NCI-H524 (cell line): ENCODE measurements around the gene MESP2.

ENCODE experiments used
- DNase-seq, 2 experiments: peaks; one replicate each; lab custom pipeline; 2025; lab: John Stamatoyannopoulos, UW

MESP2 gene

DNA sequence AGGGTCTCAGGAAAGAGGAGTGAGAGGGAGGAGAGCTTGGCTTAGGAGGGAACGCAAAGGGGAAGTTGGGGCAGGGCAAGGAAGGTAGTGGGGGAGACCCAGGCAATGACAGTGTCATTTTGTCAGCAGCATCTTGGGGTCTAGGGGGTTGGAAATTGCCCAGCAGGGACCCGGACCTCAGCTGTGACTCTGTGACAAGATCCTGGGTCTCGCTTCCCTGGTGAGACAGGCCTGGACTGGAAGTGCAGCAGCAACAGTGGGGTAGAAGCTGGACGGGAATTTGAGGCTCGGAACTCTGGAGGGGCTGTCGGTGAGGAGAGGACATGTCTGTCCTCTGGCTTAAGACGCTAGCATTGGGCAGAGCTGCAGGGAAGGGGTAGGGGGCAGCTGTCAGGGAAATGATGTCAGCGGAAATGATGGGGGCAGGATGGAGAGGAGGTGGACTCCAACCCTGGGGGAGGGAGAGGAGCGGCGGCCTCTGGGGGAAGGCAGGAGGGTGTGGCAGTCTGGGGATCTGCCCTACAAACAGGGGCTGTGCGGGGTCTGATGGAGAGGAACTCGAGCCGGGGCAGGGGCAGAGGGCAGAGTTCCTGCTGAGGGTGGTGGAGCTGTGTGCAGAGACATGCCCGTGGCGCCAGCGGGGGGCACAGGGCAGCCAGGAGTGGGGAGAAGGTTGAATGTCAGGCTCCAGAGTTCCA, 26.2 kb downstream of the MESP2 start:
- DNase-seq: no peak

DNA sequence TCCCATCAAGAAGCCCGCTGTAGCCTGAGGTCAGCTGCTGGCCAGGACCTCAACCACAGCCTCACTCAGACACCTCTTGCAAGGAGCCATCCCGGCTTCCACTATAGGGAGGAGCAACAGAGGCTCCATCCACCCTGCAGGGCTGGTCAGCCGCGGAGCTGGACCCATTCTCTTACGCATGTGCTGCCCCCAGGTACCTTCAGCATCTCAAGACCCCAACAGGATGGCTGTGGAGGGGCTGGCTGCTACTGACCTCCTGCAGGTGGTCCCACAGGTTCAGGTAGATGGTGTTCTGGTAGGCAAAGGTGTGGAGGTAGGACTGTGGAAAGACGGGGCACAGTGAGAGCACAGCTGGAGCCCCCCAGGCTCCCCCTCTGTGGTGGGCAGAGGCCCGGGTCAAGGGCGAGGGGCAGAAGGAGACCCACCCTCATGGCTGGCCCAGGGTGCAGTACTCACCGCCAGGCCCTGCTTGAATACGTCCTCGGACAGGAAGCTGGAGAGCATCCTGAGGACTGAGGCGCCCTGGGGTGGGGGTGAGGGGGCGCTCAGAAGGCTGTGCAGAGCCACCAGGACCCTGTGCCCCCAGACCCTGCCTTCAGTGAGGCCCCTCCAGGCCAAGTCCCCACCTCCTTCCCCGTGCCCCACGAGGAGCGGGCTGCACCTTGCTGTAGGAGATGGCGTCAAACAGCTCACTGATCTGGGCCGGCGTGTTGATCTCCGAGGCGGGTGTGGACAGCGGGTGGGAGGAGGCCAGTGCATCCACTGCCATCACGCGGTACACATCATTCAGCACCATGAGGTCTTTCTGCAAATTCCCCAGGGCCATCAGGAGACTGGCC, 27.1 kb downstream of the MESP2 start:
- no peak for DNase-seq

DNA sequence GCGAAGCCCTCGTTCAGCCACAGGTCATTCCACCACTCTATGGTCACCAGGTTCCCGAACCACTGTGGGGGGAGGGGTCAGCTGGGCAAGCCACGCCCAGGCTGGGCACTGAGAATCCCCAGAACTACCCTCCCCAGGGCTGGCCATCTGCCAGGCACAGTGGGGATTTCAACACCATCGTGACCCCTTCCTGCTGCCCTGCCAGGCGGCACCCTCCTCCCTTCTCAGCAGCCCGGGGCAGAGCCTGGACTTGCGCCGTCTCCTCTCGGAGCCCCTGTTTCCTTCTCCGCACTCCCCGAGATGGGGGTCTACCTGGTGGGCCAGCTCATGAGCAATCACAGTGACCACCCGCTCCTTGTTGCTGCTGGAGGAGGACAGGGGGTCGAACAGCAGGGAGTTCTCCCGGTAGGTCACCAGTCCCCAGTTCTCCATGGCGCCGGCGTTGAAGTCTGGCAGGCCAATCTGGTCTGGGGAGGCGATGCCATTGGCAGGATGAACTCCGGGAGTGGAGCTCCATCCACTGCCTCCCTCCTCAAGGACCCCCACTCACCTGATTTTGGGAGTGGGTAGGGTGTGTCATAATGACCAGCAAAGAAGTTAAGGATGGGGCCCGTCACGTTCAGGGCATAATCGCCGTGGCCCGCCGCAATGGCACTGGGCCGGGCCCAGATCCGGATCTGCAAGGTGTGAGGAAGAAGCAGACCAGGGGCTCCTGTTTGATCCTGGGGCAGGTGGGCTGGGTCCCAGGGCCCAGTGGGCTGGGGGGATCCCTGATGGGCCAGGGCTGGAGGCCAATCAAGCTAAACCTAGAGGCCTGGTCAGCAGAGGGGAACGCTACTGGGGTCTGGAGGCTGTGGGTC, 28.0 kb downstream of the MESP2 start:
- no peak for DNase-seq

DNA sequence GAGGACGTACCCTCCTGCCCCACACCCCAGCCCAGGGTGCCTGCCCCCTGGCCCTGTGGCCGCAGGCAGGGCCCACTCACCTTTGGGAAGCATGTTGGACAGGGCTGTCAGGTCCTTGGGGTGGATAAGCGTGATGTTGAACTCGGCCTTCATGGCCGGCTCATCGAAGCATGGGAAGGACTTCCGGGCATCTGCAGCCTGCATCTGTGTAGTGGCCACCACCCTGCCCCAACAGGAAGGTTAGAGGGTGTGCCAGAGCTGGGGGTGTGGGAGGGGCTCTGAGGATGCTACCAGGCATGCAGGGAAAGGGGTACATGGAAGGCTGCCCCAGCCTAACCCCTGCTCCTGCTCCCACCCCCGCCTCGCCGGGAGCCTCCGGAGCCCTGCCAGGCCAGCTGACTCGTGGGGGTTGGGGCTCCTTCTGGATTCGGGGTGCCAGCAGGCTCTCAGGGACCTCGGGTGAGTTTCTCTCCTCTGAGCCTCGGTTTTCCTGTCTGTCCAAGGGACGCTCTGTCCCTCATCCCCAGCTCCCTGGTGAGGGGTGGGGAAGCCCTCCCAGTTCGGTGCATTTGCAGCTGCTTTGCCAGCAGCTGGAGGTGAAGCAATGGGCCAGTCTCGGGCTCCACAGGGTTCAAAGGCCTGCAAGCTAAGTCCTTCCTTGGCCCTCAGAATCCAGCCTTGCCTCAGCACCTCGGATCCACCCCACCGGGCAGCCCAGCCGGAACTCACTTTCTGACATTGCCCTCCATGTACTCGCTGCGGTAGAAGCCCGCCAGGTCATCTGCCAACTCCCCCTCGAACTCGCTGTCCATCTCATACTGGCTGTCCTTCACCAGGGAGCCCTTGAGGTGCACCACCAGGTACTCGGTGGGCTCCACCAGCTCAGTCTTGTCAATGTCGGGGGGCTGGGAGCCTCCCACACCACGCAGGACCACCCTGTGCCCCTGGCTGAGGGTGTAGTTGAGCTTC, 29.4 kb downstream of the MESP2 start:
- DNase-seq: no peak

DNA sequence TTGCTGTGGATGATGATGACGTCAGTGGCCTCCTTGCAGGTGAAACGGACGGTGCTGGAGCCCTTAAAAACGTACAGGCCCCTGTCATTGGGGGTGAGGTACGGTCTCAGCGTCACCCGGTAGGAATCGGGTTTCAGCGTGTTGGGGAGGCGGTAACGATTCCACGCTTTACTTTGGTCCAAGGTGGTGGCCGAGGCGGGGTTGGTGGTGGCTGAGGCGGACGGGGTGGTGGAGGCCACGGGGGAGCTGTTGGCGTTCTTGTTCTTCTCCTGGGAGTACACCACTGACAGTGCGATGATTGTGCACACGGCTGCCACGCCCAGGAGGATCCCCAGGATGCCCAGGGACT, 30.1 kb downstream of the MESP2 start:
- no peak for DNase-seq

DNA sequence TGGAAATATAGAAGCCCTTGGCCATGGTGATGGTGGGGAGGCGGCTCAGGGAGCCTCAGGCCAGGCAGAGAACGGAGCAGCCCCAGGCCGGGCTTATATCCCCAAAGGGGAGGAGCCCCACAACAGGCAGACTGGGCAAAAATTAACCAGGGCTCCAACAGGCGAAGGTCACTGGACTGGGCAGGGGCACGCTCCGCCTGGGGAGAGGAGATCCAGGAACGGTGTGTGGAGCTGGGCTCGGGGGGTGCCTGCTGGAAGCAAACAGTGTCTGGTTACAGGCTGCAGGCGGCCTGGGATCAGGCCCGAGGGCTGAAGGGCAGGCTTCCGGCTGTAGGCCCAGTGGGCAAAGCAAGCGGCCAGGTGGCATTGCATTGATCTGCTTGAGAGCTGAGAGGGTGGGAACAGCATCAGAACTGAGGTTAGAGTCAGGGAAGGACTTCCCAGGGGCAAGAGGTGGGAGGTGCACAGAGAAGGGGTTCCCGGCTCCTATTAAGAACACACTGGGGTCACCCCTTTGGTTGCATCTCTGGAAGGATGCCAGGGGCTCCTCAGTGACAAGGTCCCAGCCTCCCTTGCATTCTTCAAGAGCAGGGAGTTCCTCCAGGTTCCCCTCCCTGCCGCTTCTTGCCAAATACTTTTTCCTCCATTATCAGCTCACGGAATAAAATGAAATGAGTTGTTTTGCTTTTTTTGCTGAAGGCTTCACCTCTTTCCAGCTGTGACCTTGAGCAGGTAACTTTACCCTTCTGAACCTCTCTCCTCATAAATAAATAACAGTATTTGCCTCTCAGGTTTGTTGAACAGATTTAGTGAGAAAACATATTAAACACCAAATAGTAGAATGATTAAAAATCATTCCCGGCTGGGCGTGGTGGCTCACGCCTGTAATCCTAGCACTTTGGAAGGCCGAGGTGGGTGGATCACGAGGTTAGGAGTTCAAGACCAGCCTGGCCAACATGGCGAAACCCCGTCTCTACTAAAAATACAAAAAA, 30.7 kb downstream of the MESP2 start:
- DNase-seq: no peak

DNA sequence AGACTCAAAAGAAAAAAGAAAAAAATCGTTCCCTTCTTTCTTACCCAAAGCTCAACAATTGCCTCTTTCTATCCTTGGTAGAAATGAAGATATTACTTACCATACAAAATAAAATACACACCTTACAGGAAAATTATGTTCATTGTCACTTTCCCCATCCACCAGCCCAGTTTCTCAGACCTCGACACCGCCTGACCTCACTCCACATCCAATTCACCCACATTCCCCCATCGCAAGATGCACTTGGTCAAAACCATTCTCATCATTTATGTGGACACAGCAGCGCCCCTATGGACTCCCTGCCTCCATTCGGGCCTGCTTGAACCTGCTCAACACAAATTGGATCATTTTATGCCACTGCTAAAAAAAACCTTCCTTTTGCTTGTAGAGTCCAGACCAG, 31.6 kb downstream of the MESP2 start:
- no peak for DNase-seq

DNA sequence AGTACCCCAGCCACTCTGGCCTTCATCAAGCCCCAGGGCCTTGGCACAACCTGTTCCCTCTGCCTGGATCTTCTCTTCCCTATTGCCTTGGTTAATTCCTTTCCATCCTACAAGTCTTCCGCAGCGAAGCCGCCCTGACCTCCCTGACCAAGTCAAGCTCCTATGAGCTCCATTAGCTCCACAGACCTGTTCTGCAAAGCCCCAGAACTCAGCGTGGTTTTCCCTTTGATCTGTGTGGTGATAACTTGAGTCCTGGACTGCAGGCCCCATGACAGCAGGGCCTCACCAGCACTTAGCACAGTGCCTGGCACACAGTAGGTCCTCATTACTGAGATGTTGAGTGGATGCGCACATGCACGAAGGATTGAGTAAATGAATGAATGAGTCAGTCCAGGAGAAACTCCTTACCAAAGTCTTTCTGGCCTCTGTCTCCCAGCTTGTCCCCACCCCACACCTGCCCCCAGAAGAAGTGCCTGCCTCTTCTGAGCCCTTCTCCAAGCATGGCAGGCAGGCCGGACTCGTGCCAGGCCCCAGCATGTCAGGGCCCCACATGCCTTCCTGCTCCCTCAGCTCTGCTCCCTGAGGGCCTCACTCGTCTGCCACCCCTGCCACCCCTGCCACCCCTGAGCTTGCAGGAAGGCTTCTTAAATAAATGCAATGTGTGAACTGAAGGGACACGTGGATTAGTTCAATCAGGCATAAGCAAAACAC, 32.2 kb downstream of the MESP2 start:
- DNase-seq: no peak

DNA sequence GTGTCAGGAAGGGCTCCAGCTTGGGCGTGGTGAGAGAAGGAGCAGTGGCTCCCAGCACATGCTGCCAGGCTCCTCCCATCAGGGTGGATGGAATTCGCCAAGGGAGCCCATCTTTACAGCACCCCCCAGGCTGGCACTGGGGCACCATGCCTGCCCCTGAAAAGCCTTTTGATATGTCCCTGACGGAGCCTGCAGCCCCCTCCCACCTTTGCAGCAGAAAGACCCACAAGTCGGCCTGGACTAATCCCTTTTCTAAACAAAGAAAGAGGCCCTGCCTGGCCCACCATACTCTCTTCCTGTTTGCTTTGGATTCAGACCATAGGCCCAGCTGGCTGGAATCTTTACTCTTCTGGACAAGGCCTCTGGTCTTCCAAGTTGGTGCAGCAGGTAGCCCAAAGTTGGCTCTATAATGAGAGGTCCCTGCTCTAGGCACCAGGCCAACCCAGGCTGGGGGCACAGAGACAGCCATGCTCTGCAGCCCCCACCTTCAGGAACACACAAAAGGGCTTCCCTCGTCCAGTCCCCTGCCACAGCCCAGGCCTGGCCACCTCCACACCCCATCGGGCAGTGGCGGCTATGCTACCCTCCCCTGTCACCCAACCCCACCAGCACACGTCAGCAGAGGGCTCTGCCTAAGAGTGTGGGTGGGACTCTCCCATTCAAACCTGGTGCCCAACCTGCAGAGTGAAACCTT, 33.1 kb downstream of the MESP2 start:
- DNase-seq: no peak

DNA sequence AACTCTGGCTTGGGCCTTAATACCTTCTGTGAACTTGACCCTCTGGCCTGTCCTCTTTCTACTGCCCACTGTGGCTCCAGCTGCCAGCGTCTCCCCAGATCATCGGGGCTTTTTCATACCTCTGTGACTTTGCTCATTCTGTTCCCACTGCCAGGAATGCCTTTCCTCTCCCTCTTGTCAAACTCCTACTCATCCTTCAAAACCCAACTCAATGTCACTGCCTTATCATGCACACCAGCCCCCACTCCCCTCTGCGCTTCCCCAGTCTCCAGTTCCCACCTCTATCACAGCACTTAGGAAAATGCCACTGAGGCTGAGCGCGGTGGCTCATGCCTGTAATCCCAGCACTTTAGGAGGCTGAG, 33.6 kb downstream of the MESP2 start:
- no peak for DNase-seq

DNA sequence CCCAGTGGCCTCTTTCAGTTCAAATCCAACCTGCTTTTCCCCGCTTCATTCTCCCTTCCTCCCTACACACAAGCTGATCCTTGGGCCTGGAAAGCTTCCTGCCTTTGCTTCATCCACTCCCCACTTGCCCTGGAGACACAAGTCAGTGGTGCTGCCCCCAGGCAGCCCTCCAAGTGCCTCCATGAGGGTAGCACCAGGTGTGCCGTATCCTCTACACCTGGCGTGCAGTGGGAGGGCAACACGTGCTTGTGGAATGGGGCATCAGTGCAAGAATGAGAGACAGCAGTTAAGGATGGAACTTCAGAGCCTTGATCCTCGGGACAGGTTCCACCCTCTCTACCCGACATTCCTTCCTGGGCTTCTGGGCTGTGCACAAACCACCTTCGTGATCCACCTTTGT, 34.7 kb downstream of the MESP2 start:
- DNase-seq: no peak

DNA sequence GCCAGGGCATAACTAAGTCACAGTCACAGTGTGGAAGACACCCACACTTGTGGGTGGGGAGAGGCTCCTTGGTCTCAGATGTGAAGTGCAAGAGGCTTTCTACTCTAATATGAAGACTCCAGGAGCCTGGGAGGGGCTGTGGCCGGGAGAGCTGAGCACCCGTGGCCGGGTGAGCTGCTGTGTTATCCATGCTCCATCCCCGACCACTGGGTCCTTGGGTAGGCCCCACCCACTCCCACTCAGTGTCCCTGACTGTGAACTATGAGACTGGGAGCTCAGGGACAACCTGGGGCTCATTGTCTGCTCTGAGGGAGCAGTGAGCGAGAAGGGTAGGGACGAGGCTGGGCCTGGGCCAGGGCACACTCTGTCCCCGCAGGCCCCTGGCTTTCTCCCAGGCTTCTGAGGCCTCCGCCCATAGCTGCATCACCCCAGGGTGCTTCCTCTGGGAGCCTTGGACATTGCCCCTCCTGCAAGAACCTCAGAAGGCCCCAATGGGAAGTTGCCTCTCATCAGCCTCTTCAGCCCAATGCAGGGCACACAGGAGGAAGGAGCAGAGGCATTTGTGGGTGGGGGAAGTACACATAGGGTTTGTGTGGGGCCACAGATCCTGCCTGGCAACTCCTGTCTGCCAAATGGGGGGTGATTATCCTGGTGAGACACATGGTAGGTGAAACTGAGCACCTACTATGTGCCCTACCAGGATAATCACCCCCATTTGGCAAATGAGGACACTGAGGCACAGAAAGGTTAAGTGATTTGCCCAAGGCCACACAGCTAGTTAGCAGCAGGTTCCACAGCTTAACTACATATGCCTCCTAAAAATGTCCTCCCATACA, 36.1 kb downstream of the MESP2 start:
- DNase-seq: no peak

DNA sequence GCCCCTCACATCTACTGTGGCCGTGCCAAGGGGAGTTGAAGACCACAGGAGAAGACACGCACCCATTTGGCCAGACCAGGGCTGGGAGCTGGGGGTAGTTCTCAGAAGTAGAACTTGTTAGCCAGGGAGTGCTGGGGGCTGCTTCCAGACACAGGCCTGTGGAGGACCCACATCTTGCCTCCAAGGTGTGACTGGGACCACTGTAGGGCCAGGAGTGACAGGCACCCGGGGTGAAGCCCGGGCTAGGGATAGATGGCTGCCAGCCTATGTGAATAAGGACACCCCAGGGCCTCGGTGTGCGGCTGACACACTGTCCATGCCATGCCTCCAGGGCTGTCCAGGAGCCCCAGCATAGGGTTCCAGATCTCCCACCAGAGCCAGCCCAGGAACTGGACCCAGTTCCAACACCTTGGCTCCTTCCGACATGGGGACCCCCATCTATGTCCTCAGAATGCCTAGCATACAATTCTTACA, 36.8 kb downstream of the MESP2 start:
- no peak for DNase-seq

DNA sequence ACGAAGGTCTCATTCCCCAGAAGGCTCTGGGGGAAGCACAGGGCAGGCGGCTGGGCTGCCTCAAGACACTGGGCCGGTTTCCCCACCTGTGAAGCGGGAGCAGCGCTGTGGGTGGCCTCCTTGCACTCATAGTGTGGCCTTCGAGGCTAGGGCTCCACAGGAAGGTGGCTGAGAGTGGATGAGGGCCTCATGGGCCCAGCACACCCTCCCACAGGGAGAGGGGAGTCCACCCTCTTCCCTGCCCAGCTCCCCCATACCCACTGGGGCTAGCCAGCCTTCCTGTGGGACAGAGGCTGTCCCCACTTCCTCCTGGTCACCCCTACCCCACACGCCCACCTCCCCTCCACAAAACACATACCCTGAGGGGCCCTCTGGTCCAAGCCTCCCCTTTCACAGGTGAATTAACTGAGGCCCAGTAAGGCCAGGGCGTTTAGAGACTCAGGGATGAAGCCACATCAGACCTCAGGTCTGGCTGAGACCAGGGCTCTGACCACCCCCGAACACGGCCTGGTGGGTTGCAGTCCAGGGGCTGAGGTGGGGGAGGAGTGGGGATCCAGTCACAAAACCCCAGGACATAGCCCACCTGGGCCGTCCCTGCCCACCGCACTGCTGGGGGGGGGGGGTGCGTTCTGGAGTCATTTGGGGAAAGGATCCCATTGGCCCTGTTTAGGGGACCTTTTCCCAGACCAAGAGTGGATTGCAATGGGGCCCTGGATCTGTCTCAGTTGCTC, 37.4 kb downstream of the MESP2 start:
- no peak for DNase-seq

DNA sequence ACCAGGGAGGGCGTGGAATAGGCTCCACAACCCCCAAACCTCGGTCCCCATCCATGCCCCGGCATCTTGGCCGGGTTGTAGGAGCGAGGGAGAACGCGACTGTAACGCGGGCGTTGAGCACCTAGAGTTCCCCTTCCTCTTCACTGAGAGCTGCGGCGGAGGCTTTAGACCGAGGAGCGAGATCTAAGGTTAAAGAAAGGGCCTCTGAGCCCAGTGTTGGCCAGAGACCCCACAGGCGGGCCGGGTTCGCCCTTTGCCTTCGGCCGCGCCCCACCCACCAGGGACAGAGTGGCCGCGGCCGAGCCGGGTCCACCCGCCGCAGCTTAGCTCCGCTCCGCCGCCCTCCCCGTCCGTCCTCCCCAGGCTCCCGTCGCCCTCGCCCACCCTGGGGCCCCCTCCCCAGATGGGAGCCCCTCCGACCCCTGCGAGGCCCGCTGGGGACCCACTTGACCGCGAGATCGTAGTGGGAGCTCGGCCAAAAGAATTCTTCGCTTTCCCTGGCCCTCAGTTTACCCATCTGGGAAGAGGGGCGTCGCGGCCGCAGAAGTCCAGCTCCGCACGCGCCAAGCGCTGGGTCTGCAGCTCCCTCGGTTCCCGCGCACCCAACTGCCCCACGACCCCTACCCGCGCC, 38.1 kb downstream of the MESP2 start:
- DNase-seq: no peak

DNA sequence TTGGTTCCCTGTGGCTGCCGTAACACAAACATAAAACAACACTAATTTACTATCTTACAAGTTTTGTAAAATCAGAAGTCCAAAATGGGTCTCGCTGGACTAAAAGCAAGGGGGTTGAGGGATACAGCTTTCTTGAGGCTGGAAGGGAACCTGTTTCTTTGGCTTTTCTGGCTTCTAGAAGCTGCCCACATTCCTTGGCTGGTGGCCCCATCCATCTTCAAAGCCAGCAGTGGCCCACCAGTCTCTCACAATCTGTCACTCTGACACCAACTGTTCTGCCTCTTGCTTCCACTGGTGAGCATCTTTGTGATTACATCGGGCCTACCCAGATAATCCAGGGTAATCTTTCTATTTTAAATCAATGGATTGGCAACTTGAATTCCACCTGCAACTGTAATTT, 39.6 kb downstream of the MESP2 start:
- no peak for DNase-seq

DNA sequence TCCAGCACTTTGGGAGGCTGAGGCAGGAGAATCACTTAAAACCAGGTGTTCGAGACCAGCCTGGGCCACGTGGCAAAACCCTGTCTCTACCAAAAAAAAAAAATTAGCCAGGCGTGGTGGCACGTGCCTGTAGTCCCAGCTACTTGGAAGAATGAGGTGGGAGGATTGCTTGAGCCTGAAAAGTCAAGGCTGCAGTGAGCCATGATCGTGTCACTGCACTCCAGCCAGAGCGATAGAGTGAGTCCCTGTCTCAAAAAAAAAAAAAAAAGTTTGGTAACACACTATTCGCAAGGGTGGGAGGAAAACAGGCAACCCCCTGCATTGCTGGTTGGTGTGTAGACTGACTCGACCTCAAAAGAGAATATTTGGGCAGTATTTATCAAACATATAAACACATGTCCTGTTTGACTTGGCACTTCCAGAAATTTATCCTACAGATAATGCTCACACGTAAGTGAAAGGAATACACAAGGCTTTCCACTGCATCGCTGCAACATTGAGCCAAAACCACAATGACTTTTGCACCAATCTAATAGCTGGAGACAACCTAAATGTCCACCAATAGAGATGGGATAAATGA, 41.7 kb downstream of the MESP2 start:
- no peak for DNase-seq
